GM08714 (cell line): ENCODE measurements around the gene MAMDC4.
"Not testable (repeated sequence)": the region's sequence is repeated elsewhere in the genome, so short reads cannot be mapped to it uniquely, and the experiment has no call there.

Source experiments
- H3K4me3 ChIP-seq: fragments of 200-500 bp; sonication (Bioruptor generic); 2 replicates; pipeline ENCODE4 v1.5.1; 2014; ENCODE audit warnings: mild to moderate bottlenecking, low read length, inconsistent platforms
- ZNF274 ChIP-seq: IDR thresholded peaks from 2 replicates; pipeline ENCODE4 v1.6.1; 2012; ENCODE audit warnings: mild to moderate bottlenecking, low read depth, low read length

MAMDC4 gene

DNA sequence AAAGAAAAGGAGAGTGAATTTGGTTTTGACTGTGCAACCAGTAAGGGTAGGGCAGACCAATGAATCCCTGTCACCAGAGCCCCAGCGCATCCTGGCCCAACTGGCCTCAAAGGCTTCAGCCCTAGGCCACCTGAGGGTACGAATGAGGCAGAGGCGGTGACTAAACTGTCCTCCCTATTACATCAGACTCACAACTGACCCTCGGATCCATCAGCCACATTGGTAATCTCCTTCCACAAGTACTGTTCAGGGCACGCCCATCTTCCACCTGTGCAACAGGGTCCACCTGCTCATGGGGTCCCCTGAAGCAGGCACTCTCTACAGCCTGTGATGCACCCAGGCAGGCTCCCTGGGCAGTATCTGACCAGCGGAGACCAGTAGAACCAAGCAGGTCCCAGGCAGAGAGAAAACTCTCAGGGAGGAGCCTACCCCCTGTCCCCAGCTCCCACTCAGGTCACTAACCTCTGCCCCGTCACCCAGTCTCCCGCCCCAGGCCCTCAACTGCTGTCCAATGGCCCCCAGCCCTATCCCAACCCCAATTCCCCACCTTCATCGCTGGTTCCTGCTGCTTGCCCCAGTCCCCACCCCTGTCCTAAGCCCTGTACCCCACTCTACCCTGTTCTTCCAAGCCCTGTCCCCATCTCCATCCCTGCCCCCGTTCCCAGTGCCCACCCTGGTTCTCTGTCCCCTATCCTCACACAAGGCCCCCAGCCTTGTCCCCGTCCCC lies 13.1 kb downstream of the MAMDC4 start:
- TF ChIP-seq ZNF274 = no peak
- H3K4me3 ChIP-seq = peak overlapping the region; percentile 83

DNA sequence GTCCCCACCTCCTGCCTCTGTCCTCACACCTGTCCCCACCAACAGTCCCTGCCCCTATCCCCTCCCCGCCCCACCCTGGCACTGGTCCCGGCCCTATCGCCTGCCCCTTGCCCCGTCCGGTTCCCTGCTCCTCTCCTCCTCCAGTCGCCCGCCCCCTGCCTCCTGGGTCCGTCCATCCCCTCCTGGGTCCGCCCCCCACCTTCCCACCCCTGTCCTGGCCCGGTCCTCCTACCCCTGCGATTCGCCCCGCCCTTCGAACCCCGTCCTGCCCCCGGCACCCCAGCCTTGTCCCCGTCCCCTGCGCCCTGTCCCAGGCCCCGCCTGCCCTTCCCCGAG lies 13.6 kb downstream of the MAMDC4 start:
- no peak for TF ChIP-seq ZNF274
- peak overlapping the region; percentile 83 for H3K4me3 ChIP-seq

DNA sequence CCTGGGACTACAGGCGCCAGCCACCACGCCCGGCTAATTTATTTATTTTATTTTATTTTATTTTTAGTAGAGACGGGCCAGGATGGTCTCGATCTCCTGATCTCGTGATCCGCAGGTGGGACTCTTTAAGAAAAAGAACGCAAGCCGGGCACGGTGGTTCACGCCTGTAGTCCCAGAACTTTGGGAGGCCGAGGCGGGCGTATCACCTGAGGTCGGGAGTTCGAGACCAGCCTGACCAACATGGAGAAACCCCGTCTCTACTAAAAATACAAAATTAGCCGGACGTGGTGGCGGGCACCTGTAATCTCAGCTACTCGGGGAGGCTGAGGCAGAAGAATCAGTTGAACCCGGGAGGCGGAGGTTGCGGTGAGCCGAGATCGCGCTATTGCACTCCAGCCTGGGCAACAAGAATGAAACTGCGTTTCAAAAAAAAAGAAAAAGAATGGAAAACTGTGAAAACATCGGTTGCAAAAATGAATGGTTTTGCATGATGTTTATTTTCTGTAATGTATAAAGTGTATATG lies 14.8 kb downstream of the MAMDC4 start:
- H3K4me3 ChIP-seq = peak overlapping the region; percentile 75

DNA sequence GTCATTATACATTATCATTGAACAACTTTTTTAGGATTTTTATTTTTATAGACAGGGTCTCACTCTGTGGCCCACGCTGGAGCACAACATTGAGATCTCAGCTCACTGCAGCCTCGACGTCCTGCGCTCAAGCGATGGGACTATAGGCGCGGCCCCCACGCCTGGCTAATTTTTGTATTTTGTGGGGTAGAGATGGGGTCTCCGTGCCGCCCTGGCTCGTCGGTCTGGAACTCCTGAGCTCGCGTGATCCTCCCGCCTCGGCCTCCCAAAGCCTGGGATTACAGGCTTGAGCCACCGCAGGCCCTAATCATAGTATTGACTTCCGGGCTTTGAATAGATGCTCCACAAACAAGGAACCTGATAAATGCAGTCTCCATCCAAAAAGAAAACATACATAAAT lies 15.3 kb downstream of the MAMDC4 start:
- TF ChIP-seq ZNF274 = no peak
- H3K4me3 ChIP-seq = no peak overlapping the region

DNA sequence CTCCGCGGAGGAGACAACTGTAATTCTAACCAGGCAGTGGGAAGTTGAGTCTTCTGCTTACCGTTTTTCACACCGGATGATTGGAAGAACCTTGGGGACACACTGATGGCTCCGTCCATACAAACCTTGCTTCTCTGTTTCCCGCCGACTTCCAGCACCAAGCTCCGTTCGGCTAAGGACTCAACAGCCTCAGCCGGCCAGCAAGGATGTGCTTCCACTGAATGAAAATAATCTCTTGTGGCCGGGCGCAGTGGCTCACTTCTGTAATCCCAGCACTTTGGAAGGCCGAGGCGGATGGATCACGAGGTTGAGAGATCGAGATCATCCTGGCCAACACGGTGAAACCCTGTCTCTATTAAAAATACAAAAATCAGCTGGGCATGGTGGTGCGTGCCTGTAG lies 15.8 kb downstream of the MAMDC4 start:
- TF ChIP-seq ZNF274 = no peak
- H3K4me3 ChIP-seq = no peak overlapping the region

DNA sequence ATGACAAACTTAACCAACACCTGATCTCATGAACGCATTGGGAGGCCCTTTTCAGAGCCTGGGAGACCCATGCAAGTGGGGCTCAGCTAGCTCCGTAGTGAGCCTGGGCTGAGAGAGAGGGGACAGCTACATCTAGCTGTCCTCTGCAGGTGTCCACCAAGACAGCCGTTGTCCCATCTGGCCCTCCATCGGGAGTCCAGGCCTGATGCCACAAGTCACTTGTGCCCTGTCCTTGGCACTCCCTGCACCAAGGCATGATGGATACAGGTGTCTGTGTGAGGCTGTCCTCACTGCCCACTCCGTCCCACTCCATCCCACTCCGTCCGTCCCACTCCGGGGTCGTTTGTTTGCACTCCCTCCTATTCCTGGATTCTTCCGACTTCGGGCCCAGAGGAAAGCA lies 16.5 kb downstream of the MAMDC4 start:
- TF ChIP-seq ZNF274 = no peak
- no peak overlapping the region for H3K4me3 ChIP-seq

DNA sequence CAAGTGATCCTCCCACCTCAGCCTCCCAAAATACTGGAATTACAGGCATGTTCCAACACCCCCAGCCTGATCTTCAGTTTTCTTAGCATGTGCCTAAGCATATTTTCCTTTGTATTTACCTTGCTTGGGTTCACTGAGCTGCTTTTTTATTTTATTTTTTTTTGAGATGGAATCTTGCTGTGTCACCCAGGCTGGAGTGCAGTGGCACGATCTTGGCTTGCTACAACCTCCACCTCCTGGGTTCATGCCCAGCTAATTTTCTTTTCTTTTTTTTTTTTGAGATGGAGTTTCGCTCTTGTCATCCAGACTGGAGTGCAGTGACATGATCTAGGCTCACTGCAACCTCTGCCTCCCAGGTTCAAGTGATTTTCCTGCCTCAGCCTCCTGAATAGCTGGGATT lies 17.5 kb downstream of the MAMDC4 start:
- not testable (repeated sequence) for H3K4me3 ChIP-seq

DNA sequence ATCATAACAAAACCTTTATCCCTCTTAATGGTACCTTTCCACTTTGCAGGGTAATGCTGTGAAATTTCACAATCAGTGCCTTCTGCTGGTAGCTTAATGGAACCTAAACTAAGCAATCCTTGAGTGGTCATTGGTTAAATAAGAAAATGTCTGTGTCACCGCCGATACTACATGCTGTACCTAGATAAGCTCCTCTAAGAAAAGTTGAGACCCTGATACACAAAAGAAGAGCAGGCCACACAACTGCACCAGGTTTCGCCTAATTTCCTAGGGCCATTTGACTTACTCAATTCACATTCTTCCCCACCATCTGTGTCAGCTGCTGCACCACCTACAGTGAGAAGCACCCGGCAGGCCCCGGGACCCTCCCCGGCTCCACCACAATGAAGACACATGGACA lies 23.0 kb downstream of the MAMDC4 start:
- TF ChIP-seq ZNF274 = no peak
- H3K4me3 ChIP-seq = no peak overlapping the region

DNA sequence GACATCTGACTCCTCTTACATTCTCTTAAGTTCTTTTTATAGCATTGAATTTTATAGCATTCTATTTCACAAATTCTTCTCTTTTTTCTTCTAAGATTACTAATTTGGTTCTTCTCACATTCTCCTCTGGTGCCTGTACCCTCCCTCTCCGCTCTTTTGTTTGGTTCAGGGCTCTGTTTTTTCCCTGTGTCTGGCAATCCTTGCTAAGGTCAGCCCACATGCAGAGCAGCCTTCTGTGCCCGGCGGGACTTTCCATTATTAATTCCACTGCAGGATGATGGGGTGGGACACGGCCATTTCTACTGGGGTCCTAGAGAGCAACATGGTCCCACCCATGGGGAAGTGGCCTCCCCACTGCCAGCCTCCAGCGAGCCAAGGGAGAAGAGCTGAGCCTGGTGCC lies 24.3 kb downstream of the MAMDC4 start:
- no peak for TF ChIP-seq ZNF274
- no peak overlapping the region for H3K4me3 ChIP-seq

DNA sequence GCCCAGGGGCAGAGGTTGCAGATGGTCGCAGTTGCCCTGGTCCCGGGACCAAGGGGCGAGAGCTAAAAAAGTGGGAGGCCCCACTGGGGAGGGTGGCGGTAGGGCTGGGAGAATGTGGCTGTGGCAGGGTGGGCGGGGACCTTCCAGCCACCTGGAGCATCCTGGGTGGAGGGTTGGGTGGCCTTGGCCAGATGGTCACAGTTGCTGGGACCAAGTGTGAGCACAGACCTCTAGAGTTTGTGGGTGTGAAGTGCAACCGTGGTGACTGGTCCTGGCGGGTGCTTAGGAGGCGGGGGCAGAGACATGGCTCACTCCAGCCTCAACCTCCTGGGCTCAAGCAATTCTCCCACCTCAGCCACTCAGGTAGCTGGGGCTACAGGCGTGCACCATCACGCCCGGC lies 28.5 kb downstream of the MAMDC4 start:
- TF ChIP-seq ZNF274 = no peak
- no peak overlapping the region for H3K4me3 ChIP-seq

DNA sequence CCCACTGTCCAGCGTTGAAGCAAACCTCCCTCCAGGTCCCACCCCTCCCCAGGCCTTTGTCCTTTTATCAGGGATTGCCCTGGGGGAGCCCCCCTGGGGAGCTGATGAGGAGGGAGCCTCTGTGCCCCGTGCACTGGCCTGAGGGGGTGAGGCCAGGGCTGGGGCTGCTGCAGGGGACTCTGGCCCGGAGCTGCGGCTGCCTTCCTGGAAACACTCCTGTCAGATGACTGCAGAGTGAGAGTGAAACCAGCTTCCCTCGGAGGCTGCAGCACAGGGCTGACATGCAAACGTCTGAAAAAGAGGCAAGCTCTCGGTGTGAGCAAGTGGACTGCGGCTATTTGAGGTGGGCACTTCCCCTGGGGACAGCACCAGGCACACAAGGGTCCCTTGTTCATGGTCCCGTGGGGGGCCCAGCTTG lies 29.6 kb downstream of the MAMDC4 start:
- H3K4me3 ChIP-seq = peak overlapping the region; percentile 44; the same call in 1 of the 2 replicates
- no peak for TF ChIP-seq ZNF274

DNA sequence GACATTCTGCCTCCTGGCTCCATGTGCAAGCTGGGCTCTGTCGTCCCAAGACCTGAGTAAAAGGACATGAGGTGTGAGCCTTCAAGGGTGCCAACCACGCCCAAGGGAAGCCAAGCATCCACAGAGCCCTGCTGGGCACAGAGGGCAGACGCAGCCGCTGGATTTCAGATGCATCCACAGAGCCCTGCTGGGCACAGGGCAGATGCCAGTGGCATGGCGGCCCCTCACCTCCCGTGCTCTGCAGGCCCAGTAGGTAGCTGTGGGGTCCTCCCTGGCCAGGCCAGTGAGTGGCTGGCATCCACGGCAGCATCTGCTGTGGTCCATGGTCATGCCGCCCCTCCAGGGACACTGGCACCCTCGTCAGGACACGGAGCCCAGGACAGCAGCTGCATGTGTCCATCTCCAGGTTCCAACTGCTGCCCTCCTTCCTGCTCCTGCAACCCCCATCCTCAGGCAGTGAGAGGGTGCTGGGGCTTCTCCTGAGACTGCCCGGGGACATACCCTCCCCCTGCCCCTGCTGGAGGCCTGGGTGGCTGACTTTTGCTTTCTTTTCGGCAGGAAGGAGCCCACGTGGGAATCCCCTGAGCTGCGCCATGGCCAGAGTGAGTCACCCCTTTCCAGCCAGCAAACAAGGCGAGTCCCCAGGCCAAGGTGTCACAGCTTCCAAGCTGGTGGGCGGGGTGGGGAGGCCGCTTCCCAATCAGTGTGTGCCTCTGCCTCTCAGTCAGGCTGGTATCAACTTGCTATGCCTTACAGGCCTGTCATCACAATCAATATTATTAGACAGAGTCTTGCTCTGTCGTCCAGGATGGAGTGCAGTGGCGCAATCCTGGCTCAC lies 30.2 kb downstream of the MAMDC4 start:
- TF ChIP-seq ZNF274 = no peak
- peak overlapping the region; percentile 44; the same call in 1 of the 2 replicates for H3K4me3 ChIP-seq

DNA sequence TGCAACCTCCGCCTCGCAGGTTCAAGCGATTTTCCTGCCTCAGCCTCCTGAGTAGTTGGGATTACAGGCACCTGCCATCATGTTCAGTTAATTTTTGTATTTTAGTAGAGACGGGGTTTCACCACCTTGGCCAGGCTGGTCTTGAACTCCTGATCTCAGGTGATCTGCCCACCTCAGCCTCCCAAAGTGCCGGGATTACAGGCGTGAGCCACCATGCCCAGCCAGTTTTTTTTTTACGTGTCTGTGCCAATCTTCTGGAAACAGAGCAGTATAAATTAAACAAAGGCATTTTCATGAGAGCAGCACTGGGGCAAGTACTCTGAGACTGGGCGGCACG lies 30.8 kb downstream of the MAMDC4 start:
- not testable (repeated sequence) for H3K4me3 ChIP-seq

DNA sequence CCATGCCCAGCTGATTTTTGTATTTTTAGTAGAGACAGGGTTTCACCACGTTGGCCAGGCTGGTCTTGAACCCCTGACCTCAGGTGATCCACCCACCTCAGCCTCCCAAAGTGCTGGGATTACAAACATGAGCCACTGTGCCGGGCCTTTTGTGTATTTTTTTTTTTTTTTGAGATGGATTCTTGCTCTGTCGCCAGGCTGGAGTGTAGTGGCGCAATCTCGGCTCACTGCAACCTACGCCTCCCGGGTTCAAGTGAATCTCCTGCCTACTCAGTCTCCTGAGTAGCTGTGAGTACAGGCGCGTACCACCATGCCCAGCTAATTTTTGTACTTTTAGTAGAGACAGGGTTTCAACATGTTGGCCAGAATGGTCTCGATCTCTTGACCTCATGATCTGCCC lies 31.5 kb downstream of the MAMDC4 start:
- not testable (repeated sequence) for H3K4me3 ChIP-seq

DNA sequence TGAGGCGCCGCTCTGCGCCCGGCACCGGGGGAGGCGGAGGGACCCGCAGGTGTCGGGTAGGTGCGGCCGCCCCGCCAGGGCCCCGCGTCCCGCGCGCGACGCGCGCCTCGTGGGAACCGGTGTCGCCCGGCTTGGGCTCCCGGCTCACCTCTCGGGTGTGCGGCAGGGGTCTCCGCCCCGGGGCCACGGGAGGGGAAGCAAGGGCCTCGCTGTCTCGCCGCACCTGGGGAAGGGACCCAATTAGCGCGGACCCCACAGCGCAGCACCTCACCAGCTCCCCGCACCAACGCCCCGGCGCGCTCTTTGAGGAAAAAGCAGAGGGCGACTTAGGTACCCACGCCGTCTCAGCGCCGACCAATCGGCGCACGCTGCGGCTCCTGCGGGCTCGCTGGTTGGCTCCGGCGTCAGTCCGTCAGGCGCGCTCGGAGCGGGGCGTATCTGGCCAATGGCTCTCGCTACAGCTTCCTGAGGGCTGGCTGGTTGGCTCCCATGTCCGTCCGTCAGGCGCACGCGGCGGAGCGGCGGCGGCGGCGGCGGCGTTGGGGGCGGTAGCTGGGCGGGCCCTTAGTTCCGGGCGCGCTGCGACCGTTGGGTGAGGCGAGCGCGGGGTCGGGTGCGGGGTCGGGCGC lies 33.9 kb downstream of the MAMDC4 start, which contains the start of gene TRAF2:
Gene TRAF2 (plus strand): TSS at position 567 of the 629 bp plus-strand sequence. CDS start 12,225 bp downstream, outside the sequence.
- peak within 1 kb of the TSS; percentile 78 for H3K4me3 ChIP-seq
- TF ChIP-seq ZNF274 = no peak
